Progenitor cell of endocrine pancreas (in vitro differentiated cells): Measurements from ENCODE around the gene SPTB. TPM values are rescaled to one million over a fixed set of nuclear protein-coding genes. Genes with fewer than 3 reads are reported as not detected.

Experiments
- DNase-seq: peaks from one replicate; pipeline ENCODE4 v3.0.0; 2021; ENCODE audit warnings: low spot score; ENCODE audit not compliant: unreplicated experiment
- H3K27ac Mint-ChIP-seq: 2 replicates; pipeline ENCODE4 v1.8.0; 2021; ENCODE audit warnings: mild to moderate bottlenecking, moderate library complexity, mixed read lengths
- H3K27me3 Mint-ChIP-seq: 2 replicates; pipeline ENCODE4 v1.8.0; 2021; ENCODE audit warnings: mixed read lengths
- H3K36me3 Mint-ChIP-seq: 2 replicates; pipeline ENCODE4 v1.8.0; 2022; ENCODE audit warnings: mixed read lengths; ENCODE audit not compliant: insufficient read depth
- H3K4me1 Mint-ChIP-seq: 2 replicates; pipeline ENCODE4 v1.8.0; 2021; ENCODE audit warnings: low read depth, mixed read lengths
- H3K4me3 Mint-ChIP-seq: 2 replicates; pipeline ENCODE4 v1.8.0; 2021; ENCODE audit warnings: low read depth, mild to moderate bottlenecking, moderate library complexity, mixed read lengths
- H3K9me3 Mint-ChIP-seq: 2 replicates; pipeline ENCODE4 v1.8.0; 2021; ENCODE audit warnings: low read depth, mixed read lengths
- CTCF ChIP-seq: fragments of 200-600 bp; sonication (generic); IDR thresholded peaks from one replicate; pipeline ENCODE4 v1.5.0; 2021; ENCODE audit warnings: antibody characterized with exemption, mild to moderate bottlenecking; ENCODE audit not compliant: unreplicated experiment
- total RNA-seq: library from RNA; stranded (reverse); gene quantifications from 2 replicates; pipeline ENCODE4 v1.2.1, GENCODE V29; 2021

SPTB gene
- total RNA-seq, 1 donor from 2014 or later = 1.7 TPM

DNA sequence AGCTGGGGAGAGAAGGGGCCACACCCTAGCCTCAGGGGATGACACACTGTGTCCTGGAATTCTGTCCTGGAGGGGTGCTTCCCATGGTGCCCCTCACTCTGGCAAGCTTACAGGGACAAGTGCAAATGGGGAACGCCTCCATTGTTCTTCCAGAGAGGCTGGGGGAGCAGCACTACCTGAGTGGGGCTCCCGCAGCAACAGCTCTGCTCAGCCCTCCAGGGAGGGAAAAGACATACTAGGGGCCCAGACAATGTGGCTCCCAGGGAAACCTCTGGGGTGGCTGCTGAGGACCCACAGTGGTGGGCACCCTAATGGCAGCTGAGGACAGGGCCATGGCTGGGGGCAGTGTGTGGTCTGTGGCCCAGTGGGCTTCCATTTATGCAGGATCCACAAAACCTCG is 106.1 kb downstream of the SPTB start:
- Mint-ChIP-seq H3K36me3 (peaks cover 3% of the 10 kb centered on the region), H3K9me3 (peaks cover 3% of the 10 kb centered on the region), H3K27me3 (peaks cover 9% of the 10 kb centered on the region), H3K27ac (no peak overlapping the region), H3K4me3 (no peak overlapping the region), H3K4me1 (no peaks in the 10 kb centered on the region)
- TF ChIP-seq CTCF = no peak
- DNase-seq = no peak

DNA sequence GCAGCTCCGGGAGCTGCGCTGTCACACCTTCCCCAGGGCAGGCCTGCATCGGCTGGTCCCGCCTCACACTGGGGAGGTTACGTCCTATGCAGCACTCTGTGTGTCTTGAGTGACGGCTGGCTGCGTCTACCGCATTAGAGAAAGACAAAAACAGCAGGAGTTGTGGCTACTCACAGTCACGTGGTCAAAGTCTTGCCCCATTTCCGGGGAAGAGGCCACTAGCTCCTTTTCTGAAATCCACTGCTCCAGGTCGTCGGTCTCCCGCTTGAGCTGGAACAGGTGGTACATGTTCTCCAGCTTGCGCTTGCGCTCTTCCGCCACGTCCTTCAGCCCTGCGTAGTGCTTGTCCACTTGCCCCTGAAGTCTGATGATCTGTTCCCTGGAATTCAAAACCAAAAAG is 106.7 kb downstream of the SPTB start:
- Mint-ChIP-seq H3K9me3 (peaks cover 3% of the 10 kb centered on the region), H3K27me3 (peaks cover 10% of the 10 kb centered on the region), H3K4me1 (no peaks in the 10 kb centered on the region), H3K4me3 (no peak overlapping the region), H3K36me3 (peaks cover 3% of the 10 kb centered on the region), H3K27ac (no peak overlapping the region)
- no peak for TF ChIP-seq CTCF
- DNase-seq = no peak

DNA sequence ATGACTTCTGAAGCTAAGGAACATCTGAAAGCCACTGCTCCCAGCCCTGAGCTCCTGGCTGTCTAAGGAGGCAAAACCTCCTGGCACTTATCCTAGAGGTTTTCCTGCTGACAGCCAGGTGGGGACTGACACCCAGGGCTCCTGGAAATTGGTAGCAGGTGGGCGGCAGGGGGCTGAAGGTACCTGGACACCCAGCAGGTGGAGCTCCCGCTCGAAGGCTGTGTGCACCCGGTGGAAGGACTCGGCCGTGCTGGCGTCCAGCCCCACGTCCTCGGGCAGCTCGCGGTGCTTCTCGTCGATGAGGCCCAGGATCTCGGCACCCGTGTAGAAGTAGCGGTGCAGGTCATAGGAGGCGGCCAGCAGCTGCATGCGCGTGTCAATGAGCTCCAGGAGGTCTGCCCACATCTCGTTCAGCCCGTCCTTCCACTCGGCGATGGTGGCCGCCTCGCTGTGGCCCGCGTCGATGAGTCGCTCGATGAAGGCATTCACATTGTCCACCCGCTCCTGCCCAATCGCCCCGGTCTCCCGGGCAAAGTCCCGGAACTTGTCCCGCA is 107.2 kb downstream of the SPTB start:
- peaks cover 3% of the 10 kb centered on the region for H3K9me3 Mint-ChIP-seq
- no peak overlapping the region for H3K4me3 Mint-ChIP-seq
- no peak overlapping the region for H3K27ac Mint-ChIP-seq
- H3K36me3 Mint-ChIP-seq = peaks cover 3% of the 10 kb centered on the region
- no peak for TF ChIP-seq CTCF
- peaks cover 12% of the 10 kb centered on the region for H3K27me3 Mint-ChIP-seq
- H3K4me1 Mint-ChIP-seq = no peaks in the 10 kb centered on the region
- no peak for DNase-seq

- Mint-ChIP-seq H3K27me3 (peaks cover 12% of the 10 kb centered on the region), H3K36me3 (peaks cover 3% of the 10 kb centered on the region), H3K4me3 (no peak overlapping the region), H3K9me3 (peaks cover 3% of the 10 kb centered on the region), H3K4me1 (no peaks in the 10 kb centered on the region), H3K27ac (no peak overlapping the region)
- DNase-seq = no peak
- TF ChIP-seq CTCF = no peak
Observed at GRCh38 chr14:64771161-64771560, 108.5 kb downstream of the SPTB start.

GRCh38 chr14:64770751-64771150 is 109.0 kb downstream of the SPTB start:
- Mint-ChIP-seq H3K9me3 (peaks cover 3% of the 10 kb centered on the region), H3K27me3 (peaks cover 14% of the 10 kb centered on the region), H3K4me1 (no peaks in the 10 kb centered on the region), H3K36me3 (peaks cover 3% of the 10 kb centered on the region), H3K27ac (no peak overlapping the region), H3K4me3 (no peak overlapping the region)
- TF ChIP-seq CTCF = no peak
- no peak for DNase-seq
